Measurements from ENCODE around the gene SMAD4.

Gene SMAD4

DNA sequence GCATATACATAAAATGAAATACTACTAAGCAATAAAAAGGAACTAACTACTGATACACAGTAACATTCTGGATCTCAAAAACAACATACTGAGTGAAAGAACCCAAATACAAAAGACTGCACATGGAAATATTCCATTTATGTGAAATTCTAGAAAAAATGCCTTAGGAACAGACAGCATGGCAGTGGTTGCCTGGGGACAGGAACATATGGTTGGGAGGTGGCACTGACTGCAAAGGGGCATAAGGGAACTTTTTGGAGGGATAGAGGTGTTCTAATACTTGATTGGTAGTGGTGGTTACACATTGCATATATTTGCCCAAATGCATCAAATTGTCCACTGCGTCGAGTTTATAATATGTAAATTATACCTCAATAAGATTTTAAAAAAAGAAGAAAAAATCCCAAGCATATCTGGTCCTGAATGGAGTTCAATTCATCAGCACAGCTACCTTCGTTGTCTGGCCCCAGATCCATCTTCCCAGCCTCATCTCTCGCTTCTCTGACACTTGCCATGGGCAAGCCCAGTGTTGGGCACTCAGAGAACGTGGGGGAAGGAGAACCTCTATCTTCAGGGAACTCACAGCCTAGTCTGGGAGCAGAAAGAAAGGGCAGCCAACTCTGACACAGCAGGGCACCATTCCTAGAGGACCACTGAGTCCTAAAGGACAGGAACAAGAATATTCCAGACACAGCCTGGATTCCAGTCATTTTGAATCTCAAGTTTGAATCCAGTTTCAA, 8.6 kb upstream of the SMAD4 start:
- DNase-seq (ENCODE audit: low spot score): no peak

DNA sequence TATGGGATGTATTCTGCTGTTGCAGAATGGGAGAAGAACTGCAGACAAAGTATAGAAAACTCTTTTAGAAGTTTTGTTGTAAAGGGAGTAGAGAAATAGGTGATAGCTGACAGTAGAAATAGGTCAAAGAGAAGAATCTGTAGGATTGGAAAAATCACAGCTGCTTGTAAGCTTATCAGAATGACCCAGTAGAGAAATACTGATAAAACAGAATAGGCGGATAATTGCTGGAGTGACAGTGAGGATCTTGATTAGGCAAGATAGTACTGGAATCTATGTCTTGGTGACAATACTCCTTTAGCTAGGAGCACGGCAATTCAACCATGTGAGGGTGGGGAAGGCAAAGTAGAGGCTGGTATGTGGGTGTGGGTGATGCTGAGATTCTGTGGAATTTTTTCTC, 4.5 kb upstream of the SMAD4 start:
- no peak for DNase-seq (ENCODE audit: low spot score)

GRCh38 chr18:51028201-51028805, 1.7 kb upstream of the SMAD4 start:
- peak; percentile 46 for DNase-seq (ENCODE audit: low spot score)

- no peak for DNase-seq (ENCODE audit: low spot score)
Measured at GRCh38 chr18:51029378-51029693, 677 bp upstream of the SMAD4 start.

GRCh38 chr18:51030537-51031258, 685 bp downstream of the SMAD4 start:
- DNase-seq (ENCODE audit: low spot score): peak; percentile 57

DNA sequence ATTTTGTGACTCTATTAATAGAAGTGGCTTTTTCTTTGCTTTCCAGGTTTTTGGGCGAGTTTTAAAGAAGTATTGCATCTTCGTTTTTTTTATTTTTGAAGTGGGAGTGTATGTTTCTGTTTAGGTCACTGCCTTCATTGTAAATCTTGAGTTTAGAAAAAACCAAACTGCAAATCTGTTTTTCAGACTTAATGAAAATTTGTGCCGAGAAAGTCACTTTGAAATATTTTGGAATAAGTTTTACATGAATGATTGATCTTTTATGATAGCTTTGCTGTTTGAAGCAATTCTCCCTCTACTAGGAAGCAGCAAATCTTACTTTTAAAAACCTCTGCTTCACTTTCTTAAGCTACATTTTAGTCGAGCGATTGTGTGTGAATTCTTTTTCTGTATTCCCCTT, 2.2 kb downstream of the SMAD4 start:
- DNase-seq (ENCODE audit: low spot score): no peak

DNA sequence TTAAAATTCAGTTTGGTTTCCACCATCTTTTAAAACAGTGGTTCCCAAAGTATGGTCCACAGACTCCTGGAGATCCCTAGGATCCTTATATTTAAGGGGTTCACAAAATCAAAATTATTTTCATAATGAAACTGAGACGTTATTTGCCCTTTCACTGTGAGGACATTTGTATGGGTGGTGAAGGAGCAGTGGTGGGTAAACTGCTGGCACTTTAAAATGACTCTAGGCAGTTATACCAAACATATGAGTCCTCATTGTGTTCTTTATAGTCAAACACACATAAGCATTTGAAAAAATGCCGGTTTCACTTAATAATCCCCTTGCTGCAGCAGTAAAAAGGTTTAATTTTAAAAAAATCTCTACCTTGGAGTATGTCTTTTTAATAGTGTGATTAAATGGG, 7.2 kb downstream of the SMAD4 start:
- no peak for DNase-seq (ENCODE audit: low spot score)

GRCh38 chr18:51038110-51038509, 8.1 kb downstream of the SMAD4 start:
- no peak for DNase-seq (ENCODE audit: low spot score)

DNA sequence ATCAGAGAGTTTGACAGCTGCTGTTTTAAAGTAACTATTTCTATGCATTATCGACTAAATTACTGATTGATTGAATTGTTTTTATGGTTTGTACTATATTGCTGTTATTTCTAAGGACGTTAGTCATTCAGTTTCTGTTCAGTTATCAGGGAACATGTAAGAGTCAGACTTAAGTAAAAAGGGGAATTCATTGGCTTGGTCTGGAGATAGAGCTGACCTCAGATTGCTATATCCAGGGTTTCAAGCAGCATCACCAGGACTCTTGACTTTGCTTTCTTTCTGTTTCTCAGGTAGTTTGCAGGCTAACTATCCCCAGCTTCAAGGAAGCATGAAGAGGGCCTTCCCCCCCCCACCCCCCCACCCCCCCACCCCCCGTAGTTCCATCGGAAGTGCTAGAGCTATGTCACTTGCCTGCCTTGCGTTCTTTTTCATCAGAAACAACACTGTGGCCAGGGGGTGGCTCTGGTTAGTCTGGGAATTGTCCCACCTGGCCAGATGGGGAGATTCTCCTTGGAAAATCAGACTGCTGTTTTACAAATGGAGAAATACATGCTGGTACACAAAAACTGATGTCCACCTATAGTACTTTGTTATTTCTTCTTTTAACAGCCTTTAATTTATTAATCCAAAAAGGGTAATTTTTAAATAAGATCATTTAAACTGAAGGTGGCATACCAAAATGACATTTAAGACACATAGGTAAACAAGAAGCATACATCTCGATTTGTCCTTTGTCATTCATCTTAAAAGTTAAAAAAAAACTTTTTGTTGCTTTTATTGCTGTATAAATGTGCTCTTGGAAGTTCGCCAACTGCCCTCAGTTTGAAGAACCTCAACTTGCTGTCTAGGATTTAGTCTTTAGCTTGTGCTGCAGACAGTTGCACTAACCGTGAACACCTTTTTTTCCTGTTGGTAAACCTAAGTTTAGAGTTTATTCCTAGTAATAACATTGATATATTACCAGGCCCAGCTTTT, 9.4 kb downstream of the SMAD4 start:
- DNase-seq (ENCODE audit: low spot score): no peak

GRCh38 chr18:51041677-51042352, 11.8 kb downstream of the SMAD4 start:
- DNase-seq (ENCODE audit: low spot score): no peak

DNA sequence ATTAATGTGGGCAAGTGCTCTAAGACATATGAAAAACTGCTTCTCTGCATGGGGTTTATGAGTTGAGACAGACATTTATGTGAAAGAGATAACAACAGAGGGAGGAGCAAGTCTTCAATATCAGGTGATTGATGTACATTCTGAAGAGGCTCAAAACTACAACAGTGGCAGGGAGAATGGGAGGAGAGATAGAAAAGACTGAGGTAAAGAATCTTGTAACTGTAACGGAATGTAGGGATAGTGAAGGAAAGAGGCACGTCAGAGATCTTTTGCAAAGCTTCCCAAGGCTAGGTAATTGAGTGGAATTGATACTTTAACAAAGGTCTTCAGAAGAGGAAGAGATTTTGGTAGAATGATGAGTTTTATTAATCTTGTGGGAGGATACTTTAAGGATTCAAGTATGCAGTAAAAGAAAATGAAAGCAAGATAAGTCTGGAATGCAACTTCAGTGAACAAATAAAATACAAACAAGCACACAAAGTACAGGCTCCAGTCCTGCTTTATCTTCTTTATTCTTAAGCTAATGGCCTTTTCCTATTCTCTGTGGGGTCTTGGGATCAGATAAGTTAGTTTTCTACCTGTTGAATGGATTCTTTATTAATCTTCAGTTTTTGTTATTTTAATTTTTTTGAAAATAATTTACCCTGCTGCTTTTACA, 15.0 kb downstream of the SMAD4 start:
- no peak for DNase-seq (ENCODE audit: low spot score)

GRCh38 chr18:51048190-51048589, 18.2 kb downstream of the SMAD4 start:
- DNase-seq (ENCODE audit: low spot score): no peak

- no peak for DNase-seq (ENCODE audit: low spot score)
Measured at GRCh38 chr18:51049137-51049536, 19.1 kb downstream of the SMAD4 start.

GRCh38 chr18:51051105-51051712, 21.2 kb downstream of the SMAD4 start:
- DNase-seq (ENCODE audit: low spot score): peak; percentile 73

GRCh38 chr18:51053814-51054213, 23.8 kb downstream of the SMAD4 start:
- no peak for DNase-seq (ENCODE audit: low spot score)

- no peak for DNase-seq (ENCODE audit: low spot score)
Measured at GRCh38 chr18:51054764-51055163, 24.8 kb downstream of the SMAD4 start.

- DNase-seq (ENCODE audit: low spot score): no peak
Measured at GRCh38 chr18:51059969-51060368, 30.0 kb downstream of the SMAD4 start.

GRCh38 chr18:51064256-51064655, 34.2 kb downstream of the SMAD4 start:
- no peak for DNase-seq (ENCODE audit: low spot score)

DNA sequence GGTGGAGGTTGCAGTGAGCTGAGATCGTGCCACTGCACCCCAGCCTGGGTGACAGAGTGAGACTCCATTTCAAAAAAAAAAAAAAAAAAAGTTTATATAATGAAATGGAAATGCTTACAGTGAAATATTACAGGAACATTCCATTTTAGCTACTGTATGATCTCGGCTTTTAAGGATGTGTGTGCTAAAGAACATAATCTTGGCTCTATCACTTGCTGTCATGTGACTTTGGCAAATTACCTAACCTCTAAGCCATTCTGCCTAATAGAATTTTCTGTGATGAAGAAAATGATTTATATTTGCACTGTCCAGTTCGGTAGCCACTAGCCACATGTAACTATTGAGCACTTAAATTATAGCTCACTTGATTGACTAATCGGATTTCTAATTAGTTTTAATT, 36.3 kb downstream of the SMAD4 start:
- DNase-seq (ENCODE audit: low spot score): no peak

GRCh38 chr18:51068105-51068504, 38.1 kb downstream of the SMAD4 start:
- DNase-seq (ENCODE audit: low spot score): peak; percentile 14

DNA sequence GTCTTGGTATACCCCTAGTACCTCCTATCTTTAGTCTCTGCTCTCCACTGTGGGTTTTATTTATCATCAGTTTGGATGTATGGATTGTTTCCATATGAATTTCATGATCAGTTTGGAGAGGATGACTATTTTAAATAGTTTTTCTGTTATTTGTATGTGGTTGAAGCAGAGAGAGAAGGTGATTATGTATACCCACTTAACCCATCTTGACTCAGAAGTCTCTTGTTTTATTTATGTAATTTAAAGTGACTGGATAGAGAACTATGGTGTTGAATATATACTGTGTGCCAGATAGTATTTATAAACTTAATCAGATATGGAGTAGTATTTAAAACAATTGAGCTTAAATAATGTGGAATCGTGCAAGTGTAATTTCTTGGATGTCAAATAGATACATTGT, 39.9 kb downstream of the SMAD4 start:
- no peak for DNase-seq (ENCODE audit: low spot score)

All from RKO (cell line).